ENCODE data around the gene SYNE2. TPM values are rescaled to one million over a fixed set of nuclear protein-coding genes. Genes with fewer than 3 reads are reported as not detected.
"Not testable (repeated sequence)": the region's sequence is repeated elsewhere in the genome, so short reads cannot be mapped to it uniquely, and the experiment has no call there.

SYNE2 gene
- total RNA-seq, 2 experiments from 2014 or later = 192 to 218 TPM

DNA sequence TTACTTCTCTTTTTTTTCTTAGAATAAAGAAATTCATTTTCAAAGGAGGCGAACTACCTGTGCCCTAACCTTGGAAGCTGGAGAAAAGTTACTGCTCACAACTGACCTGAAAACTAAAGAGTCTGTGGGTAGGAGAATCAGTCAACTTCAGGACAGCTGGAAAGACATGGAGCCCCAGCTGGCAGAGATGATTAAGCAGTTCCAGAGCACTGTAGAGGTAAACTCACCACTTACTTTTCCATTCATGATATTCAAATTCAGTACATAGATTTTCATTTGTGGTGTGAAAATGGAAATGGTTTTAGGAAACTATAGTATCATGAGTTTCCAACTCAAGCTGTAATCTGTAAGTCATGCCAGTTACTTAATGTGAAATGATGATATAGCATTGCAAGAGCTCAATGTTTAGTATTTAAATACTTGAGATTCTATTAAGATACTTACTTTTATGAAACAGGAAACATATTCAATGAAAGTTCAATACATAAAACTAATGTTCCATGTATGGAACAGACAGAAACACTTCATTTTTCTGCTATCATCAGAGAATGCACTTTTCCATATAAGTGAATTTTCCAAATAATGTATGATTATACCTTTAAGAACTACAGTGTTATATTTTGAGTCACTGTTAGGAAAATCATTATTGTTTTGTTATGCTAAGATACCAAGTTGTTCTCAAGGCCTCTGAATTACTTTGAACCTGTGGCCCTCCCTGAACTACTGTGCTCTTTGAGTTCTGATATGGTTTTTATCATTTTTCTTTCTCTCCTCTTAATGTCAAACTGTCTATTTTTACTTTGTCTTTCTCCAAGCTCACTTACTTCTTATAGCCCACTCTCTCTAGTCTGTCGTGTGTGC lies 322.3 kb downstream of the SYNE2 start:
- Mint-ChIP-seq H3K9me3 (no peaks in the 10 kb centered on the region), H3K27ac (no peak overlapping the region), H3K36me3 (ENCODE audit: low read depth) (peaks cover 63% of the 10 kb centered on the region), H3K4me3 (no peak overlapping the region), H3K4me1 (no peaks in the 10 kb centered on the region), H3K27me3 (no peaks in the 10 kb centered on the region)
- DNase-seq = no peak
- ChIA-PET CTCF (interaction anchor here (1.3 kb wide), 1 partner anchor 121 kb away, joined by 4 read pairs; no protein-coding TSS in a partner anchor), POLR2A (no interaction called here)

- Mint-ChIP-seq H3K4me1 (no peaks in the 10 kb centered on the region), H3K9me3 (no peaks in the 10 kb centered on the region), H3K27me3 (no peaks in the 10 kb centered on the region), H3K27ac (no peak overlapping the region), H3K4me3 (no peak overlapping the region), H3K36me3 (ENCODE audit: low read depth) (peaks cover 64% of the 10 kb centered on the region)
- ChIA-PET POLR2A (no interaction called here), CTCF (no interaction called here)
- DNase-seq = no peak
Measured at GRCh38 chr14:64176330-64176729, 323.5 kb downstream of the SYNE2 start.

- ChIA-PET CTCF (no interaction called here), POLR2A (no interaction called here)
- H3K4me3 Mint-ChIP-seq = no peak overlapping the region
- DNase-seq = no peak
- peaks cover 62% of the 10 kb centered on the region for H3K36me3 Mint-ChIP-seq (ENCODE audit: low read depth)
- no peaks in the 10 kb centered on the region for H3K27me3 Mint-ChIP-seq
- H3K27ac Mint-ChIP-seq = no peak overlapping the region
- H3K4me1 Mint-ChIP-seq = no peaks in the 10 kb centered on the region
- H3K9me3 Mint-ChIP-seq = no peaks in the 10 kb centered on the region
Measured at GRCh38 chr14:64178814-64179213, 326.0 kb downstream of the SYNE2 start.

DNA sequence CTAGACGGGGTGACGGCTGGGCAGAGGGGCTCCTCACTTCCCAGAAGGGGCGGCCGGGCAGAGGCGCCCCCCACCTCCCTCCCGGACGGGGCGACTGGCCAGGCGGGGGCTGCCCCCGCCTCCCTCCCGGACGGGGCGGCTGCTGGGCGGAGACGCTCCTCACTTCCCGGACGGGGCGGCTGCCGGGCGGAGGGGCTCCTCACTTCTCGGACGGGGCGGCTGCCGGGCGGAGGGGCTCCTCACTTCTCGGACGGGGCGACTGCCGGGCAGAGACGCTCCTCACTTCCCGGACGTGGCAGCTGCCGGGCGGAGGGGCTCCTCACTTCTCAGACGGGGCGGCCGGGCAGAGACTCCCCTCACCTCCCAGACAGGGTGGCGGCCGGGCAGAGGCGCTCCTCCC lies 330.1 kb downstream of the SYNE2 start:
- H3K27me3 Mint-ChIP-seq, POLR2A ChIA-PET, H3K4me1 Mint-ChIP-seq, H3K9me3 Mint-ChIP-seq, DNase-seq, H3K4me3 Mint-ChIP-seq, H3K27ac Mint-ChIP-seq: not testable (repeated sequence)
- CTCF ChIA-PET = interaction anchor here (0.6 kb wide), 1 partner anchor 33 kb away, joined by 3 read pairs; no protein-coding TSS in a partner anchor
- H3K36me3 Mint-ChIP-seq (ENCODE audit: low read depth) = peaks cover 67% of the 10 kb centered on the region

DNA sequence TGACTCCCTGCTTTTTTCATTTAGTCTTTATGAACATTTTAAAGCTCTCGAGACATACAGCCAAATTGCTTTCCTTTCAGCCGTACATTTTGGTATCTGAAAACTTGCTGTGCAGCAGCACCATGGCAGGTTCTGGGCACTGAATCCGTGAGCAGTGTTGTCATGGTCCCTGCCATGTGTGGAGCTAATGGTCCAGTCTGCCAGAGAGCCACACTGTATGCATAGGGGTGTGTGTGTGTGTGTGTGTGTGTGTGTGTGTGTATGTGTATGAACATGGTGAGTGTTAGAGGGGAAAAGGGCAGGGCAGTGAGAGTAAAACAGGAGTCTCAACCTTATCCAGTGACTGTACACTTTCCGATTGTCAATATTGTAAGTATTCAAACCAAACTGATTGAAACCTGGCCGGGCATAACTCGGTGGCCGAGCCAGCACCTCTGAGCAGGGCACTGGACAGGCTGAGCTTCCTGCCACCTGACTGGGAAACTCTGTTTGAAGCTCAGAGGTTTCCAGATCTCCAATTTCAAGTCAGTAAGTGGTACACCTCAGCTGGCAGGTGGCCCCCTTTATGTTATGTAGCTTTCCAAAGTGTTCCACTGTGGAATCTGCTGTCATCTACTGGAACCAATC lies 331.4 kb downstream of the SYNE2 start:
- no peaks in the 10 kb centered on the region for H3K27me3 Mint-ChIP-seq
- H3K9me3 Mint-ChIP-seq = no peaks in the 10 kb centered on the region
- no peak overlapping the region for H3K27ac Mint-ChIP-seq
- DNase-seq = no peak
- H3K4me3 Mint-ChIP-seq = no peak overlapping the region
- H3K4me1 Mint-ChIP-seq = peaks cover 6% of the 10 kb centered on the region
- ChIA-PET CTCF (no interaction called here), POLR2A (interaction anchor here (0.6 kb wide), 1 partner anchor 159 kb away, joined by 4 read pairs; no protein-coding TSS in a partner anchor)
- peaks cover 68% of the 10 kb centered on the region for H3K36me3 Mint-ChIP-seq (ENCODE audit: low read depth)

- ChIA-PET CTCF (no interaction called here), POLR2A (no interaction called here)
- no peaks in the 10 kb centered on the region for H3K9me3 Mint-ChIP-seq
- peaks cover 6% of the 10 kb centered on the region for H3K4me1 Mint-ChIP-seq
- no peak for DNase-seq
- H3K27me3 Mint-ChIP-seq = no peaks in the 10 kb centered on the region
- H3K4me3 Mint-ChIP-seq = no peak overlapping the region
- H3K27ac Mint-ChIP-seq = no peak overlapping the region
- H3K36me3 Mint-ChIP-seq (ENCODE audit: low read depth) = peaks cover 63% of the 10 kb centered on the region
Measured at GRCh38 chr14:64185184-64185583, 332.4 kb downstream of the SYNE2 start.

GRCh38 chr14:64186231-64187129 lies 333.7 kb downstream of the SYNE2 start:
- POLR2A ChIA-PET = no interaction called here
- Mint-ChIP-seq H3K4me1 (peaks cover 6% of the 10 kb centered on the region), H3K27me3 (no peaks in the 10 kb centered on the region), H3K27ac (no peak overlapping the region), H3K36me3 (ENCODE audit: low read depth) (peaks cover 66% of the 10 kb centered on the region), H3K4me3 (no peak overlapping the region), H3K9me3 (no peaks in the 10 kb centered on the region)
- no peak for DNase-seq
- CTCF ChIA-PET = interaction anchor here (1.4 kb wide), 1 partner anchor 19 kb away, joined by 3 read pairs; no protein-coding TSS in a partner anchor

DNA sequence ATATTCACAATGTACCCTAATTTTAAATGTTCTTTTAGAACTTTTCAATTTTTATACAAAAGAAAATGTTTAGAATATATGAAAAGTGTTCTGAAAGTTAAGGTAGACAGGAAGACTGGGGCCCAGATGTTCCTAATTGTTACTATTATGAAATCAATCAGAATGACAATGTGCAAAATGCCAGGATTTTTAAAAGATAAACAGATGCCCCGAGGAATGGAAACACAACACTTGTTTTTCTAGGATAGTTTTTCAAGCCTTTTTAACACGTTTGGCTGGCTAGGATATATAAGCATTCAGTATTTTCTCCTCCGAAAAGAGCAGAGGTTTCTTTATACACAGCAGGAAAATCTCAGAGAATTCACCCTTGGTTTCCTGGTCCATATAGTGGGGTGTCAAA lies 334.5 kb downstream of the SYNE2 start:
- Mint-ChIP-seq H3K4me1 (peaks cover 6% of the 10 kb centered on the region), H3K27ac (no peak overlapping the region), H3K27me3 (no peaks in the 10 kb centered on the region), H3K4me3 (no peak overlapping the region), H3K36me3 (ENCODE audit: low read depth) (peaks cover 71% of the 10 kb centered on the region), H3K9me3 (no peaks in the 10 kb centered on the region)
- ChIA-PET POLR2A (no interaction called here), CTCF (interaction anchor here (1.4 kb wide), 1 partner anchor 18 kb away, joined by 3 read pairs; no protein-coding TSS in a partner anchor)
- DNase-seq = no peak

GRCh38 chr14:64190974-64191502 lies 338.2 kb downstream of the SYNE2 start:
- H3K4me1 Mint-ChIP-seq = peaks cover 24% of the 10 kb centered on the region

GRCh38 chr14:64191756-64192155 lies 339.0 kb downstream of the SYNE2 start:
- H3K4me1 Mint-ChIP-seq = peaks cover 29% of the 10 kb centered on the region
- CTCF ChIA-PET = interaction anchor here (1.4 kb wide), 1 partner anchor 36 kb away, joined by 3 read pairs; no protein-coding TSS in a partner anchor

More at GRCh38 chr14:64190974-64191502, 338.2 kb downstream of the SYNE2 start:
- Mint-ChIP-seq H3K27me3 (no peaks in the 10 kb centered on the region), H3K4me3 (no peak overlapping the region), H3K36me3 (ENCODE audit: low read depth) (peaks cover 72% of the 10 kb centered on the region), H3K9me3 (no peaks in the 10 kb centered on the region), H3K27ac (no peak overlapping the region)
- POLR2A ChIA-PET = no interaction called here
- CTCF ChIA-PET = interaction anchor here (1.2 to 1.4 kb wide), 2 partner anchors 9 to 37 kb away, joined by 3 read pairs; no protein-coding TSS in a partner anchor
- no peak for DNase-seq

DNA sequence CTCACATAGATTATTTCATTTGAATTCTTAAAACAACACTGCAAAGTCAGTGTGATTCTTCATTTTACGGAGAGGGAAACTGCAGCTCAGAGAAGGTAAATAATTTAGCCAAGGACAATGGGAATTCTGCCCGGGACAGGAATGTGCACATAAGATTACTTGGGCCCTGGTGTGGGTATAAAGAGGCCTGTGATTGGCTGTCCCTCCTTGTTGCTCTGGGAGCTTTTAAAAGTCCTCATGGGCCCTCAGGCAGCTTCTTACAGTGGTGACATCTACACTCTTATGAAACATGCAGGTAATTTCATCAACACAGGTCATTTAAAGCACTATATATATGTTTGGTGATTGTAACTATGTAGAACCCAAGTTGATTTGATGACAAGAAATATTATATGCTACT lies 341.0 kb downstream of the SYNE2 start:
- no peak overlapping the region for H3K4me3 Mint-ChIP-seq
- H3K27ac Mint-ChIP-seq = no peak overlapping the region
- no peaks in the 10 kb centered on the region for H3K9me3 Mint-ChIP-seq
- no peak for DNase-seq
- POLR2A ChIA-PET = no interaction called here
- CTCF ChIA-PET = no interaction called here
- no peaks in the 10 kb centered on the region for H3K27me3 Mint-ChIP-seq
- H3K36me3 Mint-ChIP-seq (ENCODE audit: low read depth) = peaks cover 63% of the 10 kb centered on the region
- H3K4me1 Mint-ChIP-seq = peaks cover 31% of the 10 kb centered on the region

More at GRCh38 chr14:64191756-64192155, 339.0 kb downstream of the SYNE2 start:
- no peaks in the 10 kb centered on the region for H3K9me3 Mint-ChIP-seq
- H3K27ac Mint-ChIP-seq = no peak overlapping the region
- DNase-seq = no peak
- POLR2A ChIA-PET = no interaction called here
- H3K4me3 Mint-ChIP-seq = no peak overlapping the region
- H3K36me3 Mint-ChIP-seq (ENCODE audit: low read depth) = peaks cover 68% of the 10 kb centered on the region
- H3K27me3 Mint-ChIP-seq = no peaks in the 10 kb centered on the region

GRCh38 chr14:64194404-64194803 lies 341.6 kb downstream of the SYNE2 start:
- no peak overlapping the region for H3K4me3 Mint-ChIP-seq
- CTCF ChIA-PET = no interaction called here
- DNase-seq = no peak
- POLR2A ChIA-PET = no interaction called here
- peaks cover 62% of the 10 kb centered on the region for H3K36me3 Mint-ChIP-seq (ENCODE audit: low read depth)
- peaks cover 31% of the 10 kb centered on the region for H3K4me1 Mint-ChIP-seq
- H3K9me3 Mint-ChIP-seq = no peaks in the 10 kb centered on the region
- H3K27ac Mint-ChIP-seq = peak overlapping the region; percentile 41
- no peaks in the 10 kb centered on the region for H3K27me3 Mint-ChIP-seq
